Hepatocyte (in vitro differentiated cells): ENCODE results near the gene MBNL1. TPM values are rescaled to one million over a fixed set of nuclear protein-coding genes. Genes with fewer than 3 reads are reported as not detected.

Experiments used
- DNase-seq: peaks from one replicate; pipeline ENCODE4 v3.0.0-alpha.2; 2016; ENCODE audit warnings: low spot score
- H2AFZ ChIP-seq: fragments of 200-600 bp; sonication (generic); 2 replicates; pipeline ENCODE4 v1.6.0; 2016; ENCODE audit warnings: antibody characterized with exemption, mild to moderate bottlenecking
- H3K27ac ChIP-seq: fragments of 200-600 bp; sonication (generic); 2 replicates; pipeline ENCODE4 v1.5.1; 2016; ENCODE audit warnings: mild to moderate bottlenecking
- H3K27me3 ChIP-seq: fragments of 200-600 bp; sonication (generic); 2 replicates; pipeline ENCODE4 v1.6.1; 2016
- H3K36me3 ChIP-seq: fragments of 200-600 bp; sonication (generic); replicated peaks from 2 replicates; pipeline ENCODE4 v1.5.1; 2016; ENCODE audit warnings: low read depth; ENCODE audit not compliant: insufficient read depth
- H3K4me1 ChIP-seq: fragments of 200-600 bp; sonication (generic); 2 replicates; pipeline ENCODE4 v1.5.1; 2016; ENCODE audit warnings: mild to moderate bottlenecking, moderate library complexity; ENCODE audit not compliant: insufficient read depth
- H3K4me2 ChIP-seq: fragments of 200-600 bp; sonication (generic); 2 replicates; pipeline ENCODE4 v1.6.0; 2016
- H3K4me3 ChIP-seq: fragments of 200-600 bp; sonication (generic); 2 replicates; pipeline ENCODE4 v1.5.1; 2016; ENCODE audit warnings: mild to moderate bottlenecking
- H3K79me2 ChIP-seq: fragments of 200-600 bp; sonication (generic); 2 replicates; pipeline ENCODE4 v1.6.0; 2017; ENCODE audit warnings: mild to moderate bottlenecking
- H3K9me2 ChIP-seq: fragments of 200-600 bp; sonication (generic); replicated peaks from 2 replicates; pipeline ENCODE4 v1.6.0; 2017; ENCODE audit warnings: mild to moderate bottlenecking; ENCODE audit not compliant: insufficient read depth
- H3K9me3 ChIP-seq: fragments of 200-600 bp; sonication (generic); 2 replicates; pipeline ENCODE4 v1.5.1; 2016; ENCODE audit warnings: low read depth, mild to moderate bottlenecking
- H4K20me1 ChIP-seq: fragments of 200-600 bp; sonication (generic); 2 replicates; pipeline ENCODE4 v1.6.0; 2016; ENCODE audit warnings: mild to moderate bottlenecking; ENCODE audit not compliant: insufficient read depth, poor library complexity, severe bottlenecking
- EZH2 ChIP-seq: fragments of 200-600 bp; sonication (generic); IDR thresholded peaks from 2 replicates; pipeline ENCODE4 v1.6.1; 2016; ENCODE audit warnings: antibody characterized with exemption, mild to moderate bottlenecking, borderline replicate concordance
- EZH2phosphoT487 ChIP-seq: fragments of 200-600 bp; sonication (generic); IDR thresholded peaks from one replicate; pipeline ENCODE4 v1.6.1; 2018; ENCODE audit warnings: antibody characterized with exemption, mild to moderate bottlenecking, low read depth, moderate library complexity; ENCODE audit not compliant: unreplicated experiment, severe bottlenecking
- WGBS: methylation state at CpG from one replicate; pipeline ENCODE4 v1.1.6; 2016; ENCODE audit warnings: low lambda C conversion rate; ENCODE audit errors: missing lambda C conversion rate; 5-methylcytosine and 5-hydroxymethylcytosine counted together
- polyA plus RNA-seq: library from polyadenylated mRNA; unstranded; fragments of >200 nt; fragmentation: Nextera tagmentation; extraction: Ambion mirVana; gene quantifications from 2 replicates; pipeline ENCODE4 v1.2.1, GENCODE V29; 2016
- total RNA-seq: library from RNA; depleted of rRNA; stranded (reverse); fragments of >200 nt; gene quantifications from 2 replicates; pipeline ENCODE4 v1.2.3, GENCODE V29; 2014
- TF ChIP-seq, protein P1 (sequence below): fragments of 200-600 bp; sonication (generic); IDR thresholded peaks from 2 replicates; pipeline ENCODE4 v1.5.1; 2016; ENCODE audit warnings: antibody characterized with exemption, mild to moderate bottlenecking; ENCODE audit not compliant: poor library complexity

The MBNL1 gene
- total and polyA plus RNA-seq, 2 experiments from 2014 or later: 20.5 to 104 TPM

DNA sequence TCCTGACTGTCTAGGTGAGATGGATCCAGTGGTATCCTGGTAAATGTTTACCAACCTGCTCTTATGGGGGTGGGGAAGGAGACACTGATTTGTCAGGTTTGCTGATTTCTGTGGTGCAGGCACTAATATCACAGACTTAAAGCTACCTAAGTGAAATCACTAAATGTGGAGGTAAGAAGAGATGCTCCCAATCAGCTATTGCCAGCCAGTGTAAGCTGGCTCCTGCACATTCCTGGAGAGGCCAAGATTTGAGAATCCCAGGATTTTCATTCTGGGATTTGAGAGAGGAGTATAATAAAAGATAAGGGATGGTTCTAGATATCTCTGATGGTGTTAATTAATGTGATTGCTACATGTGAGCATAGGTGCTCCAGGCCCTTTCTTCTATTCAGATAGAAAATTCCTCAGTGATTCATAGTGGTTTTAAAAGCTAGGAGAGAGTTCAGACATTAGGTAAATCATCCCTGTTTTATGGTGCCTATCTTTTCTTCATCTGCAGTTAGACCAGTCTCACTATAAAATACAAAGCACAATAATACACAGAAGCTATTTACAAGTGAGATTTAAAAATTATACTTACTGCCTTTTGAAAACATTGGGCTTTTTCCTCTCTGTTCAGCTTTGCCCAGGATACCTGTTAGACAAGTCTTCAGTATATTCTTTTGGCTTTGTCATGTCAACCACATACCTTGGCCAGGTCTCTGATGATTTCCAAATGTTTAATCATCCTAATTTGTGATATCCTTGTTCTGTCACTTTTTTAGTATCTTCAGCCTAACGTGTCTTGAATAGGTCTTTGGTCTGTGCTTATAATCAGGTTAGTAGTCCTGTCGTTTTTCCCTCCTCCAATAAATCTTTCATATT is 90.9 kb downstream of the MBNL1 start:
- Histone ChIP-seq H3K36me3 (no peaks in the 10 kb centered on the region), H2AFZ (no peak overlapping the region), H4K20me1 (peaks cover 37% of the 10 kb centered on the region), H3K27me3 (no peaks in the 10 kb centered on the region), H3K9me2 (no peaks in the 10 kb centered on the region), H3K4me1 (no peaks in the 10 kb centered on the region), H3K27ac (no peak overlapping the region), H3K9me3 (no peaks in the 10 kb centered on the region), H3K4me3 (no peak overlapping the region), H3K4me2 (no peak overlapping the region), H3K79me2 (peaks cover 98% of the 10 kb centered on the region)
- DNase-seq: no peak
- TF ChIP-seq EZH2 (no peak), EZH2phosphoT487 (no peak)
- TF ChIP-seq, protein P1, sequence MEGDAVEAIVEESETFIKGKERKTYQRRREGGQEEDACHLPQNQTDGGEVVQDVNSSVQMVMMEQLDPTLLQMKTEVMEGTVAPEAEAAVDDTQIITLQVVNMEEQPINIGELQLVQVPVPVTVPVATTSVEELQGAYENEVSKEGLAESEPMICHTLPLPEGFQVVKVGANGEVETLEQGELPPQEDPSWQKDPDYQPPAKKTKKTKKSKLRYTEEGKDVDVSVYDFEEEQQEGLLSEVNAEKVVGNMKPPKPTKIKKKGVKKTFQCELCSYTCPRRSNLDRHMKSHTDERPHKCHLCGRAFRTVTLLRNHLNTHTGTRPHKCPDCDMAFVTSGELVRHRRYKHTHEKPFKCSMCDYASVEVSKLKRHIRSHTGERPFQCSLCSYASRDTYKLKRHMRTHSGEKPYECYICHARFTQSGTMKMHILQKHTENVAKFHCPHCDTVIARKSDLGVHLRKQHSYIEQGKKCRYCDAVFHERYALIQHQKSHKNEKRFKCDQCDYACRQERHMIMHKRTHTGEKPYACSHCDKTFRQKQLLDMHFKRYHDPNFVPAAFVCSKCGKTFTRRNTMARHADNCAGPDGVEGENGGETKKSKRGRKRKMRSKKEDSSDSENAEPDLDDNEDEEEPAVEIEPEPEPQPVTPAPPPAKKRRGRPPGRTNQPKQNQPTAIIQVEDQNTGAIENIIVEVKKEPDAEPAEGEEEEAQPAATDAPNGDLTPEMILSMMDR: no peak
- WGBS: 80% methylated on average over 2 of the region's 2 CpGs

DNA sequence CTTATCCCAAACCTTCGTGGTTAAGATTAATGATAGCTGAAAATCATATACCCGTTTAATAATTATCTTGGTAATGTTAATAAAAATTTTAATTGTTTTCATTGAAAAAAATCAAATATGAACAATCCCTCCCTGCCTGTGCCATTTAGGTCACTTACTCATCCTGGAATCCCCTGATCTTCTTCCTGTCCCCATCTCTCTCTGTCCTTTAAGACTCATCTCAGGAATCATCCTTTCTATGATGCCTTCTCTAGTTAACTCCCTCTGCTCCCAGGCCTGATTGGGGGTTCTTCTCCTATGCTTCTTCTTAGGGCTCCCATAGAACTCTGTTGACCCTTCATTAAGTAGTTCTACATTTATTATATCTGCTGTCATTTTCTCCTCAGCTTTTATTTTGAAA is 91.6 kb downstream of the MBNL1 start:
- Histone ChIP-seq H4K20me1 (peaks cover 37% of the 10 kb centered on the region), H3K27me3 (no peaks in the 10 kb centered on the region), H2AFZ (no peak overlapping the region), H3K36me3 (no peaks in the 10 kb centered on the region), H3K9me2 (no peaks in the 10 kb centered on the region), H3K9me3 (no peaks in the 10 kb centered on the region), H3K4me1 (no peaks in the 10 kb centered on the region), H3K79me2 (peaks cover 99% of the 10 kb centered on the region), H3K27ac (no peak overlapping the region), H3K4me2 (no peak overlapping the region), H3K4me3 (no peak overlapping the region)
- DNase-seq: no peak
- TF ChIP-seq, protein P1: no peak
- no peak for TF ChIP-seq EZH2
- no peak for TF ChIP-seq EZH2phosphoT487
- 82% methylated on average over 2 of the region's 2 CpGs for WGBS

- Histone ChIP-seq H4K20me1 (peaks cover 37% of the 10 kb centered on the region), H3K36me3 (no peaks in the 10 kb centered on the region), H3K27ac (no peak overlapping the region), H3K9me3 (no peaks in the 10 kb centered on the region), H3K27me3 (no peaks in the 10 kb centered on the region), H3K4me2 (no peak overlapping the region), H3K4me3 (no peak overlapping the region), H3K9me2 (no peaks in the 10 kb centered on the region), H2AFZ (no peak overlapping the region), H3K4me1 (no peaks in the 10 kb centered on the region), H3K79me2 (peaks cover 98% of the 10 kb centered on the region)
- DNase-seq: no peak
- TF ChIP-seq EZH2phosphoT487 (no peak), EZH2 (no peak)
- TF ChIP-seq, protein P1: no peak
- WGBS: 91% methylated on average over 1 of the region's 1 CpG
Measured at GRCh38 chr3:152360966-152361365, 92.2 kb downstream of the MBNL1 start.
